ENCODE measurements around the gene KCNN1. TPM values are rescaled to one million over a fixed set of nuclear protein-coding genes. Genes with fewer than 3 reads are reported as not detected.

The KCNN1 gene
- polyA plus RNA-seq, 1 donor from 2014 or later: 9.9 TPM

DNA sequence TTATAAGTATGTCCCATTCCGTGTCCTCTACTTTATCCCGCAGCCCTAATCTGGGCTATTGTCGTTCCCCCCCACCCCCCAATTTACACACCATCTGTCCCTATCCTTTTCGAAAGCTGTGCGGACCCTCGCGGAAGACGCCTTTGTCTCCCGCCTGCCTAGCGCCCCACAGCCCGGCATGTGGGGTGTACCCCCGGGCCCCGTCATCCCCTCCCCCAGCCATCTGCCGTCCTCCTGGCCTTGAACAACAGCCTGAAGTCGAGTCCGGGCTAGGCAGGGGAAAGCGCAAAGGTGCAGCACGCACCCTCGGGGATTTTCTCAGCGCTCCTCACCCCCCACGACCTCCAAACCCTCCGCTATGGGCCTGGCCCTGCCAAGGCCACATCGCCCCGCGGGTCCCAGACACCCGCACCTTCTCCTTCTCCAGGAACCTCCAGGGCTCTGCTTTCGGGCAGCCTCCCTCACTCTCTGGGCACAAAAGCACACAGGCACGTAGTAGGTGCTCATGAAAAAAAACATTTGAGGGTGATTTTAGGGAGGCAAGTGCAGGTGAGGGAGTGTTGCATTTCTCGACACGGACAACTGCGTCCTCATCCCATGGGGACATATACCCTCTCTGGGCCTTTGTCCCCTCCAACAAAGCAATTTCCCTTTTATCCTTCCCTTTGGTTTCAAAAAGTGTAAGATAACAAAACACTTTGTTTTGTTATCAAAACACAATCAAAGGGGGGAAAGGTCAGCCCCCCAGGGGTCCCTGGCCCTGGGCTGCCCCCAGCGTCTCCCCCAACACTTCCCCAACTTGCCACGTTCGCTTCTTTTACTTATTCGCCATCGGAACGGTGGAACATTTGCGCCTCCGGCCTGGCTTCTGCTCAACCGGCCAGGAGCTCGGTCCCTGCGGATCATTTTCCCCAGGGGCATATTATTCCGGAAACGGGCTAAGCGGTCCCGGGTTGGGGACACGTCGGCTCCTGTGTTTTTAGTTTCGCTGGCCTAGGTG, 17.7 kb upstream of the KCNN1 start:
- Histone ChIP-seq H3K4me2 (ENCODE audit: low read length) (peak overlapping the region; percentile 39), H3K4me3 (ENCODE audit: low read length) (peak overlapping the region; percentile 62), H3K27me3 (ENCODE audit: insufficient read depth, low read depth, low read length) (no peaks in the 10 kb centered on the region), H3K9me2 (ENCODE audit: insufficient read depth, low read length) (no peaks in the 10 kb centered on the region), H3K36me3 (ENCODE audit: insufficient read depth, low read length) (no peaks in the 10 kb centered on the region), H2AFZ (ENCODE audit: low read depth, low read length) (no peak overlapping the region), H3K79me2 (replicated peaks; ENCODE audit: insufficient read depth, low read length) (peaks cover 18% of the 10 kb centered on the region), H3K9ac (ENCODE audit: low read length) (peak overlapping the region; percentile 70), H3K27ac (ENCODE audit: low read length) (peak overlapping the region; percentile 76), H4K20me1 (ENCODE audit: insufficient read depth) (no peaks in the 10 kb centered on the region), H3K9me3 (ENCODE audit: low read length) (no peaks in the 10 kb centered on the region), H3F3A (ENCODE audit: insufficient read depth, low read length, poor library complexity, severe bottlenecking) (no peaks in the 10 kb centered on the region)
- no peak for TF ChIP-seq RAD21 (conservative IDR thresholded peaks at IDR 0.05)

DNA sequence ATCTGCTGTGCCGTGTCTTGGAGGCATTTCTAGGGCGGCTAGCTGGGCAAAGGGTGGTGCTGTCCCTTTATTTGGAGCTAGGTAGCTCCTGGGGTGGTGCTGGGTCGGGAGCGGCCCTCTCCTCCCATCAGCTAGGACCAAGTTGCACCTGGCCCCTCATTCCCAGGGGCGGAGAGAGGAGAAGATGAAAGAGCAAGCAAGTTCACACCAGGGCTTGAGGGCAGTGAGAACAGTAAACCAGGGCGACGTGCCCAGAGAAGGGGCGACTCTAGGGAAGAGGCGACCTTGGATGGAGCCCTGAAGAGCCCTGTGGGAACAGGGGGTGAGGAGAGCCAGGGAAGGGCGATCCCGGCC, 17.0 kb upstream of the KCNN1 start:
- Histone ChIP-seq H3K27me3 (ENCODE audit: insufficient read depth, low read depth, low read length) (no peaks in the 10 kb centered on the region), H3K9ac (ENCODE audit: low read length) (peak overlapping the region; percentile 67), H3K79me2 (replicated peaks; ENCODE audit: insufficient read depth, low read length) (peaks cover 18% of the 10 kb centered on the region), H4K20me1 (ENCODE audit: insufficient read depth) (no peaks in the 10 kb centered on the region), H3F3A (ENCODE audit: insufficient read depth, low read length, poor library complexity, severe bottlenecking) (no peaks in the 10 kb centered on the region), H3K9me3 (ENCODE audit: low read length) (no peaks in the 10 kb centered on the region), H3K36me3 (ENCODE audit: insufficient read depth, low read length) (no peaks in the 10 kb centered on the region), H3K27ac (ENCODE audit: low read length) (peak overlapping the region; percentile 76), H3K4me2 (ENCODE audit: low read length) (no peak overlapping the region), H3K9me2 (ENCODE audit: insufficient read depth, low read length) (no peaks in the 10 kb centered on the region), H3K4me3 (ENCODE audit: low read length) (peak overlapping the region; percentile 72), H2AFZ (ENCODE audit: low read depth, low read length) (no peak overlapping the region)
- TF ChIP-seq, protein P1, sequence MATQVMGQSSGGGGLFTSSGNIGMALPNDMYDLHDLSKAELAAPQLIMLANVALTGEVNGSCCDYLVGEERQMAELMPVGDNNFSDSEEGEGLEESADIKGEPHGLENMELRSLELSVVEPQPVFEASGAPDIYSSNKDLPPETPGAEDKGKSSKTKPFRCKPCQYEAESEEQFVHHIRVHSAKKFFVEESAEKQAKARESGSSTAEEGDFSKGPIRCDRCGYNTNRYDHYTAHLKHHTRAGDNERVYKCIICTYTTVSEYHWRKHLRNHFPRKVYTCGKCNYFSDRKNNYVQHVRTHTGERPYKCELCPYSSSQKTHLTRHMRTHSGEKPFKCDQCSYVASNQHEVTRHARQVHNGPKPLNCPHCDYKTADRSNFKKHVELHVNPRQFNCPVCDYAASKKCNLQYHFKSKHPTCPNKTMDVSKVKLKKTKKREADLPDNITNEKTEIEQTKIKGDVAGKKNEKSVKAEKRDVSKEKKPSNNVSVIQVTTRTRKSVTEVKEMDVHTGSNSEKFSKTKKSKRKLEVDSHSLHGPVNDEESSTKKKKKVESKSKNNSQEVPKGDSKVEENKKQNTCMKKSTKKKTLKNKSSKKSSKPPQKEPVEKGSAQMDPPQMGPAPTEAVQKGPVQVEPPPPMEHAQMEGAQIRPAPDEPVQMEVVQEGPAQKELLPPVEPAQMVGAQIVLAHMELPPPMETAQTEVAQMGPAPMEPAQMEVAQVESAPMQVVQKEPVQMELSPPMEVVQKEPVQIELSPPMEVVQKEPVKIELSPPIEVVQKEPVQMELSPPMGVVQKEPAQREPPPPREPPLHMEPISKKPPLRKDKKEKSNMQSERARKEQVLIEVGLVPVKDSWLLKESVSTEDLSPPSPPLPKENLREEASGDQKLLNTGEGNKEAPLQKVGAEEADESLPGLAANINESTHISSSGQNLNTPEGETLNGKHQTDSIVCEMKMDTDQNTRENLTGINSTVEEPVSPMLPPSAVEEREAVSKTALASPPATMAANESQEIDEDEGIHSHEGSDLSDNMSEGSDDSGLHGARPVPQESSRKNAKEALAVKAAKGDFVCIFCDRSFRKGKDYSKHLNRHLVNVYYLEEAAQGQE (IDR thresholded peaks at IDR 0.05; ENCODE audit: borderline replicate concordance): no peak
- TF ChIP-seq TAF1 (IDR thresholded peaks at IDR 0.05; ENCODE audit: low read depth) (no peak), POLR2AphosphoS5 (IDR thresholded peaks at IDR 0.05) (no peak), EP300 (conservative IDR thresholded peaks at IDR 0.05; ENCODE audit: poor library complexity, severe bottlenecking) (no peak), MXI1 (conservative IDR thresholded peaks at IDR 0.05; ENCODE audit: poor library complexity, severe bottlenecking) (no peak), SMC3 (conservative IDR thresholded peaks at IDR 0.05; ENCODE audit: poor library complexity) (no peak), EZH2 (IDR thresholded peaks at IDR 0.05; ENCODE audit: borderline replicate concordance, insufficient read depth, low read length, poor library complexity, severe bottlenecking) (no peak), RAD21 (conservative IDR thresholded peaks at IDR 0.05) (no peak)
- TF ChIP-seq, protein P2, sequence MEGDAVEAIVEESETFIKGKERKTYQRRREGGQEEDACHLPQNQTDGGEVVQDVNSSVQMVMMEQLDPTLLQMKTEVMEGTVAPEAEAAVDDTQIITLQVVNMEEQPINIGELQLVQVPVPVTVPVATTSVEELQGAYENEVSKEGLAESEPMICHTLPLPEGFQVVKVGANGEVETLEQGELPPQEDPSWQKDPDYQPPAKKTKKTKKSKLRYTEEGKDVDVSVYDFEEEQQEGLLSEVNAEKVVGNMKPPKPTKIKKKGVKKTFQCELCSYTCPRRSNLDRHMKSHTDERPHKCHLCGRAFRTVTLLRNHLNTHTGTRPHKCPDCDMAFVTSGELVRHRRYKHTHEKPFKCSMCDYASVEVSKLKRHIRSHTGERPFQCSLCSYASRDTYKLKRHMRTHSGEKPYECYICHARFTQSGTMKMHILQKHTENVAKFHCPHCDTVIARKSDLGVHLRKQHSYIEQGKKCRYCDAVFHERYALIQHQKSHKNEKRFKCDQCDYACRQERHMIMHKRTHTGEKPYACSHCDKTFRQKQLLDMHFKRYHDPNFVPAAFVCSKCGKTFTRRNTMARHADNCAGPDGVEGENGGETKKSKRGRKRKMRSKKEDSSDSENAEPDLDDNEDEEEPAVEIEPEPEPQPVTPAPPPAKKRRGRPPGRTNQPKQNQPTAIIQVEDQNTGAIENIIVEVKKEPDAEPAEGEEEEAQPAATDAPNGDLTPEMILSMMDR (IDR thresholded peaks at IDR 0.05; ENCODE audit: poor library complexity, severe bottlenecking): no peak

All from neural cell (in vitro differentiated cells).